Stimulated activated CD4-positive, alpha-beta T cell treated with anti-CD3 and anti-CD28 coated beads, TNF-alpha, amount 100 ng/mL, for 4 hours (primary cell): Measurements from ENCODE around the gene SPAG9.

Experiments used
- DNase-seq, 3 experiments: peaks; one replicate each; pipeline ENCODE4 v3.0.0-alpha.2; 2020; ENCODE audit warnings: low read depth in 3 of 3

The SPAG9 gene

GRCh38 chr17:51120739-51121619 lies at the start of gene SPAG9:
TSS of gene SPAG9 (minus strand) at chr17:51120868. CDS start at chr17:51120656, 212 bp downstream.
- DNase-seq, result peak; percentile 78 to 80 (median 78)

- no peak for DNase-seq
Observed at GRCh38 chr17:51169340-51169739, 48.7 kb upstream of the SPAG9 start.

GRCh38 chr17:51166987-51167931 lies 46.6 kb upstream of the SPAG9 start:
- peak; percentile 49 to 63 (median 62) for DNase-seq

- peak; percentile 46 to 73 (median 60) for DNase-seq
Observed at GRCh38 chr17:51166198-51166986, 45.7 kb upstream of the SPAG9 start, which contains the start of gene NME2. TSS of gene NME2 (plus strand) at chr17:51166411. CDS start at chr17:51166831, 420 bp downstream.

GRCh38 chr17:51165680-51166197 lies 45.1 kb upstream of the SPAG9 start:
- peak in 1 of 3 experiments; percentile 3 for DNase-seq

GRCh38 chr17:51164911-51165679 lies 44.4 kb upstream of the SPAG9 start:
- no peak for DNase-seq

GRCh38 chr17:51161541-51161940 lies 40.9 kb upstream of the SPAG9 start:
- no peak for DNase-seq

GRCh38 chr17:51159604-51160003 lies 38.9 kb upstream of the SPAG9 start:
- DNase-seq, result no peak

- DNase-seq, result no peak
Observed at GRCh38 chr17:51155416-51155815, 34.7 kb upstream of the SPAG9 start.

GRCh38 chr17:51154176-51154575 lies 33.5 kb upstream of the SPAG9 start:
- no peak for DNase-seq

- DNase-seq, result peak; percentile 94 to 98 (median 96)
Observed at GRCh38 chr17:51153210-51154072, 32.8 kb upstream of the SPAG9 start, which contains the start of gene NME1. TSS of gene NME1 (plus strand) at chr17:51153559. CDS start at chr17:51155655, 2,096 bp downstream.

- no peak for DNase-seq
Observed at GRCh38 chr17:51152766-51153209, 32.1 kb upstream of the SPAG9 start.

GRCh38 chr17:51150932-51151331 lies 30.3 kb upstream of the SPAG9 start:
- no peak for DNase-seq

GRCh38 chr17:51149163-51149562 lies 28.5 kb upstream of the SPAG9 start:
- no peak for DNase-seq

- DNase-seq, result no peak
Observed at GRCh38 chr17:51147650-51148049, 27.0 kb upstream of the SPAG9 start.

- no peak for DNase-seq
Observed at GRCh38 chr17:51144266-51145022, 23.8 kb upstream of the SPAG9 start.

GRCh38 chr17:51142597-51142996 lies 21.9 kb upstream of the SPAG9 start:
- DNase-seq, result no peak

- no peak for DNase-seq
Observed at GRCh38 chr17:51135956-51136355, 15.3 kb upstream of the SPAG9 start.
